Measurements from ENCODE around the gene C19orf25. TPM values are rescaled to one million over a fixed set of nuclear protein-coding genes. Genes with fewer than 3 reads are reported as not detected.
A peak's percentile ranks its signal among the peaks of the same experiment; 100 is the strongest.

C19orf25 gene
- total and polyA plus RNA-seq, 9 of the 15 experiments (the other 6 are each of a cell fraction or from before 2014, with no cell fraction given), result 0.79 to 96.0 (median 36.1) TPM

GRCh38 chr19:1449467-1450442 lies 29.3 kb downstream of the C19orf25 start, which contains the start of gene APC2 (continued):
- TF ChIP-seq CHD4 (IDR thresholded peaks at IDR 0.05; ENCODE audit: insufficient read depth, insufficient replicate concordance, low read depth, low read length, poor library complexity, severe bottlenecking) (no peak), SREBF1 (IDR thresholded peaks at IDR 0.05; ENCODE audit: borderline replicate concordance, low read depth, low read length) (no peak), RBM17 (IDR thresholded peaks at IDR 0.05; ENCODE audit: borderline replicate concordance, low read depth, low read length) (no peak), ARHGAP35 (IDR thresholded peaks at IDR 0.05; ENCODE audit: partially characterized antibody) (no peak), PTRF (tag; IDR thresholded peaks at IDR 0.05) (no peak), CSDE1 (IDR thresholded peaks at IDR 0.05) (peak in 1 of 2 experiments; percentile 60; a peak in 1 of 4 replicates), POLR2G (IDR thresholded peaks at IDR 0.05; ENCODE audit: low read depth, low read length) (peak; percentile 37; the same call in 1 of the 2 replicates), RBBP5 (IDR thresholded peaks at IDR 0.05; ENCODE audit: borderline replicate concordance, insufficient read depth, low read length, poor library complexity, severe bottlenecking) (no peak), MBD2 (IDR thresholded peaks at IDR 0.05; ENCODE audit: borderline replicate concordance, low read depth) (peak; percentile 59; the same call in 1 of the 2 replicates), NFE2L1 (tag; IDR thresholded peaks at IDR 0.05; ENCODE audit: borderline replicate concordance, low read depth) (no peak), ZNF165 (CRISPR knock-in tag; IDR thresholded peaks at IDR 0.05; ENCODE audit: borderline replicate concordance) (no peak), HLTF (IDR thresholded peaks at IDR 0.05) (no peak), RBM22 (IDR thresholded peaks at IDR 0.05; ENCODE audit: low read depth, low read length, poor library complexity, severe bottlenecking) (peak; percentile 47), NEUROD1 (IDR thresholded peaks at IDR 0.05; ENCODE audit: borderline replicate concordance, low read depth, low read length, partially characterized antibody) (peak; percentile 63), ZNF280B (CRISPR knock-in tag; IDR thresholded peaks at IDR 0.05) (no peak)
- TF ChIP-seq, protein P1, sequence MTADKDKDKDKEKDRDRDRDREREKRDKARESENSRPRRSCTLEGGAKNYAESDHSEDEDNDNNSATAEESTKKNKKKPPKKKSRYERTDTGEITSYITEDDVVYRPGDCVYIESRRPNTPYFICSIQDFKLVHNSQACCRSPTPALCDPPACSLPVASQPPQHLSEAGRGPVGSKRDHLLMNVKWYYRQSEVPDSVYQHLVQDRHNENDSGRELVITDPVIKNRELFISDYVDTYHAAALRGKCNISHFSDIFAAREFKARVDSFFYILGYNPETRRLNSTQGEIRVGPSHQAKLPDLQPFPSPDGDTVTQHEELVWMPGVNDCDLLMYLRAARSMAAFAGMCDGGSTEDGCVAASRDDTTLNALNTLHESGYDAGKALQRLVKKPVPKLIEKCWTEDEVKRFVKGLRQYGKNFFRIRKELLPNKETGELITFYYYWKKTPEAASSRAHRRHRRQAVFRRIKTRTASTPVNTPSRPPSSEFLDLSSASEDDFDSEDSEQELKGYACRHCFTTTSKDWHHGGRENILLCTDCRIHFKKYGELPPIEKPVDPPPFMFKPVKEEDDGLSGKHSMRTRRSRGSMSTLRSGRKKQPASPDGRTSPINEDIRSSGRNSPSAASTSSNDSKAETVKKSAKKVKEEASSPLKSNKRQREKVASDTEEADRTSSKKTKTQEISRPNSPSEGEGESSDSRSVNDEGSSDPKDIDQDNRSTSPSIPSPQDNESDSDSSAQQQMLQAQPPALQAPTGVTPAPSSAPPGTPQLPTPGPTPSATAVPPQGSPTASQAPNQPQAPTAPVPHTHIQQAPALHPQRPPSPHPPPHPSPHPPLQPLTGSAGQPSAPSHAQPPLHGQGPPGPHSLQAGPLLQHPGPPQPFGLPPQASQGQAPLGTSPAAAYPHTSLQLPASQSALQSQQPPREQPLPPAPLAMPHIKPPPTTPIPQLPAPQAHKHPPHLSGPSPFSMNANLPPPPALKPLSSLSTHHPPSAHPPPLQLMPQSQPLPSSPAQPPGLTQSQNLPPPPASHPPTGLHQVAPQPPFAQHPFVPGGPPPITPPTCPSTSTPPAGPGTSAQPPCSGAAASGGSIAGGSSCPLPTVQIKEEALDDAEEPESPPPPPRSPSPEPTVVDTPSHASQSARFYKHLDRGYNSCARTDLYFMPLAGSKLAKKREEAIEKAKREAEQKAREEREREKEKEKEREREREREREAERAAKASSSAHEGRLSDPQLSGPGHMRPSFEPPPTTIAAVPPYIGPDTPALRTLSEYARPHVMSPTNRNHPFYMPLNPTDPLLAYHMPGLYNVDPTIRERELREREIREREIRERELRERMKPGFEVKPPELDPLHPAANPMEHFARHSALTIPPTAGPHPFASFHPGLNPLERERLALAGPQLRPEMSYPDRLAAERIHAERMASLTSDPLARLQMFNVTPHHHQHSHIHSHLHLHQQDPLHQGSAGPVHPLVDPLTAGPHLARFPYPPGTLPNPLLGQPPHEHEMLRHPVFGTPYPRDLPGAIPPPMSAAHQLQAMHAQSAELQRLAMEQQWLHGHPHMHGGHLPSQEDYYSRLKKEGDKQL (CRISPR knock-in tag; IDR thresholded peaks at IDR 0.05; ENCODE audit: borderline replicate concordance), result no peak
- TF ChIP-seq, protein P2, sequence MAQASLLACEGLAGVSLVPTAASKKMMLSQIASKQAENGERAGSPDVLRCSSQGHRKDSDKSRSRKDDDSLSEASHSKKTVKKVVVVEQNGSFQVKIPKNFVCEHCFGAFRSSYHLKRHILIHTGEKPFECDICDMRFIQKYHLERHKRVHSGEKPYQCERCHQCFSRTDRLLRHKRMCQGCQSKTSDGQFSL (CRISPR knock-in tag; IDR thresholded peaks at IDR 0.05), result 0 out of 2 replicates have a peak, but pooled peaks have one; percentile 31
- TF ChIP-seq, protein P2 (tag; IDR thresholded peaks at IDR 0.05), result no peak

Data from K562 (cell line).